ENCODE results near the gene PTGES3.
"Not testable (repeated sequence)": the region's sequence is repeated elsewhere in the genome, so short reads cannot be mapped to it uniquely, and the experiment has no call there.

PTGES3 gene

DNA sequence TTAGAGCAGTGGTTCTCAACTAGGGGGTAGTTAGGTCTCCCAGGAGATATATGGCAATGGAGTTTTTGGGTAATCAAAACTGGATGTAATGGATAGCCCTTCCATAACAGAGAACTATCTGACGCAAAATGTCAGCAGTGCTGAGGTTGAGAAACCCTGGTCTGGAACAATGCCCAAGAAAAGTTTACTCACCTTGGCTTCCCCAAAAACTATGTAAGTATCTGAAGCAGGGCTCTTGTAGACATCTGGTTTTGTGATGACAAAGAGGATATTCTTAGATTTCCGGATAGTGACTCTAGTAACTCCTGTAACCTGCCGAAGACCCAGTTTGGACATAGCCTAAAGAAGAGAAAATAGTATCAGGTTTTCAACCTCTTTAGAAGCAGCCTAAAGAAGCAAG lies 25.3 kb upstream of the PTGES3 start:
- FAIRE-seq, result no peak
- no peak for DNase-seq (ENCODE audit: insufficient read length, low spot score)

DNA sequence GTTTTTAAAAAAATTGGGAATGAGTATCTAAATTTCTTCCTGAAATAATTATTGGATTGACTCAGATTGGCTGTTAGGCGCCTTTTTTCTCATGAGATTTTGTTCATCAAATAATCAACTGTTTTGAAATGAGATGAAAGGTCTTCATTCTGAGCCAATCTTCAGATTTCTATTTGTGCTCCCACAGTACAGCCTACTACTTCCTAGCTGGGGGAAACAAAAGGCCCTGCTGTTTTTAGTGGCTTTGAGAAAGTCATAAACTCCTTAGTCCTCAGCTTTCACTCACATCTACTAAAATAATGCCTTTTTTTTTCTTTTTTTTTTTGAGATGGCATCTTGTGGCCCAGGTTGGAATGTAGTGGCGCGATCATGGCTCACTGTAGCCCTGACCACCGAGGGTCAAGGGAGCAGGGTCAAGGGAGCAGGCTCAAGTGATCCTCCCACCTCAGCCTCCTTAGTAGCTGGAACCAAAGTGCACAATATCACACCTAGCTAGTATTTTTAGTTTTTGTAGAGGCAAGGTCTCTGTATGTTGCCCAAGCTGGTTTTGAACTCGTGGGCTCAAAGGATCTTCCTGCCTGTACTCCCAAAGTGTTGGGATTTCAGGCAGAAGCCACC lies 21.8 kb upstream of the PTGES3 start:
- DNase-seq (ENCODE audit: insufficient read length, low spot score), result no peak
- FAIRE-seq, result no peak

DNA sequence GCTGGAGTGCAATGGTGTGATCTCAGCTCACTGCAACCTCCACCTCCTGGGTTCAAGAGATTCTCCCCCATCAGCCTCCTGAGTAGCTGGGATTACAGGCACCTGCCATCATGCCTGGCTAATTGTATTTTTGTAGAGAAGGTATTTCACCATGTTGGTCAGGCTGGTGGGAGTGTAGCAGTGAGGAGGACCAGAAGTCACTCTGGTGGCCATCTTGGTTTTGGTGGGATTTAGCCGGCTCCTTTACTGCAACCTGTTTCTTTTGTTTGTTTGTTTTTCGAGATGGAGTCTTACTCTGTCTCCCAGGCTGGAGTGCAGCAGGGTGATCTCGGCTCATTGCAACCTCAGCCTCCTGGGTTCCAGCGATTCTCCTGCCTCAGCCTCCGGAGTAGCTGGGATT lies 16.4 kb upstream of the PTGES3 start:
- not testable (repeated sequence) for FAIRE-seq; DNase-seq (ENCODE audit: insufficient read length, low spot score)

- DNase-seq (ENCODE audit: insufficient read length, low spot score), result no peak
- FAIRE-seq, result no peak
Measured at GRCh38 chr12:56699020-56699661, 11.1 kb upstream of the PTGES3 start.

DNA sequence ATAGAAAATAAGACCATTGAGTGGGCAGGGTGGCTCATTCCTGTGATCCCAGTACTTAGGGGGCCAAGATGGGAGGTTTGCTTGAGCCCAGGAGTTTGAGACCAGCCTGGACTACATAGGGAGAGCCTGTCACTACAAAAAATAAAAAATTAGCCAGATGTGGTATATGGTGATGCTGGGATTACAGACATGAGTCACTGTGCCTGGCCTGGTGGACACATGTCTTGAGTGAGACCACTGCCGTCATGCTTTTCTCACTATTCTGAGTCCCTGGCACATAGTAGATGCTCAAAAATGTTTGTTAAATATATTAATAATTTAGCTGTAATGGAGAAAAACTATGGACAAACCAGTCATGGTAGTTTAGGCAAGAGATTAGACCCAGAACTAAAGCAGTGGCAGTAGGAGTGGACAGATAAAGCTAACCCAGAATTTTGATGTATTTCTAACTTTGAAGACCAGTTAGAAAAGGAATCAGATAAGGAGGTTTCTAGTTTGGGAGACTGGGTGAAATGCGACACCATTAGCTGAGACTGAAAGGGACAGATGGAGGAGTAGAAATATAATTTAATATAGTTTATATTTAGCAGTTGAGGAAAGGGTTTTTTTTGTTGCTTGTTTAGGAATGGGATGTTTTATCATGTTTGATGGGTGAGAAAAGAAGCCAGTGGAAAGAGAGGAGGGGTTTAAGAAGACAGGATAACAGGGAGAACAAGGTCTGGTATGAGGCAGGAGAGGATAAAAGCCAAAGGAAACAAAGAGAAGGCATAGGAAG lies 7.4 kb upstream of the PTGES3 start:
- DNase-seq (ENCODE audit: insufficient read length, low spot score), result no peak
- no peak for FAIRE-seq

DNA sequence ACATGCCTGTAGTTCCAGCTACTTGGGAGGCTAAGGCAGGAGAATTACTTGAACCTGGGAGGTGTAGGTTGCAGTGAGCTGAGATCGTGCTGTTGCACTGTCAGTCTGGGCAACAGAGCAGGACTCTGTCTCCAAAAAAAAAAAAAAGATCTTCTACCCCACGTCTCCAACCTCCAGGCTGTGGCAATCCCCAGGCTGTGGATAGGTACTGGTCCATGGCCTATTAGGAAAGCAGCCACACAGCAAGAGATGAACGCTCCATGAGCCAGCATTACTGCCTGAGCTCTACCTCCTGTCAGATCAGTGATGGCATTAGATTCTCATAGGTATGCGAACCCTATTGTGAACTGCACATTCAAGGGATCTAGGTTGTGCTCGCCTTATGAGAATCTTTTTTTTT lies 6.1 kb upstream of the PTGES3 start:
- FAIRE-seq (no peak), DNase-seq (ENCODE audit: insufficient read length, low spot score) (no peak)

DNA sequence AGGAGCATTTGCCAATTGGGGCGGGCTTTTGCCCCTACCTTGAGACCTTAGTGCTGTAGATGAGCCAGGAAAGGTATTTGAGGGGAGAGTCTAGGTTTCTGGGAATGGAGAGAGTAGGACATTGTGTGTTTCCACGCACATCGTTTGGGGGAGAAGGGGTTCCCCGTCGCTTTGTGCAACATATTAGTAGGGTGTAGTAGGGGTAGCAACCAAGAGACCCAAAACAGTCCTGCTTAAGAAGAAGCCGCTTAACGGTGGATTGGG lies 694 bp upstream of the PTGES3 start:
- DNase-seq (ENCODE audit: insufficient read length, low spot score) (peak; percentile 41), FAIRE-seq (no peak)

GRCh38 chr12:56687223-56688128 lies 608 bp downstream of the PTGES3 start:
- peak; percentile 24 for DNase-seq (ENCODE audit: insufficient read length, low spot score)
- no peak for FAIRE-seq

GRCh38 chr12:56684745-56685359 lies 3.2 kb downstream of the PTGES3 start:
- DNase-seq (ENCODE audit: insufficient read length, low spot score), result no peak

DNA sequence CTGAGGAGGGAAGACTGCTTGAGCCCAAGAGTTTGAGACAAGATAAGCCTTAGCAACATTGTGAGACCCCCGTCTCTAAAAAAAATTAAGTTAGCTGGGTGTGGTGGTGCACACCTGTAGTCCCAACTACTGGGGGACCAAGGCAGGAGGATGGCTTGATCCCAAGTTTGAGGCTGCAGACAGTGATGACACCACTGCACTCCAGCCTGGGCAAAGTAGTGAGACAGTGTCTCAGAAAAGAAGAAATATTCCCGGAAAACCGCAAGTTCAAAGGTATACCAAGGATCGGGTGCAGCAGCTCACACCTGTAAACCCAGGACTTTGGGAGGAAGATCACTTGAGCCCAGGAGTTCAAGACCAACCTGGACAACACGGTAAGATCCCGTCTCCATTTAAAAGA lies 5.8 kb downstream of the PTGES3 start:
- FAIRE-seq, result no peak

More at GRCh38 chr12:56684745-56685359, 3.2 kb downstream of the PTGES3 start:
- no peak for FAIRE-seq

GRCh38 chr12:56679883-56680575 lies 8.1 kb downstream of the PTGES3 start:
- no peak for FAIRE-seq

More for the DNA sequence above, 5.8 kb downstream of the PTGES3 start:
- no peak for DNase-seq (ENCODE audit: insufficient read length, low spot score)

GRCh38 chr12:56678852-56679251 lies 9.2 kb downstream of the PTGES3 start:
- DNase-seq (ENCODE audit: insufficient read length, low spot score) (no peak), FAIRE-seq (no peak)

More at GRCh38 chr12:56679883-56680575, 8.1 kb downstream of the PTGES3 start:
- no peak for DNase-seq (ENCODE audit: insufficient read length, low spot score)

- DNase-seq (ENCODE audit: insufficient read length, low spot score), result no peak
- no peak for FAIRE-seq
Measured at GRCh38 chr12:56677680-56678079, 10.4 kb downstream of the PTGES3 start.

- DNase-seq (ENCODE audit: insufficient read length, low spot score) (no peak), FAIRE-seq (no peak)
Measured at GRCh38 chr12:56676851-56677580, 11.1 kb downstream of the PTGES3 start.

DNA sequence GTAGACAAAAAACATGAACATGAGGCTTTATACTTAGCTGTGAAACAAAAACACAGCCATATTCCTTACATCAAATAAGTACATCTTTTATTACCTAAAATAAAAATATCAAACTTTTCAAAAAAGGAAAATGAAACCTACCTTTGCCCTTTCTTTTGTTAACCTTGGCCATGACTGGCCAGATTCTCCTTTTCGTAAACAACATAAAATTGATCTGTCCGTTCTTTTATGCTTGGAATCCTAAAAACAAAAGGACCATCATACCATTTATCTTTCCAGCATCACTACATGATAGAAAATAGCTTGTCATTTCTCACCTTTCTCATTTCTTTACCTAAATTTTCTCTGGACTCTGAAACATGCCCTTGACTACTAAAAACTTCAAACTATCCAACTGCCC lies 16.5 kb downstream of the PTGES3 start:
- FAIRE-seq, result no peak
- DNase-seq (ENCODE audit: insufficient read length, low spot score), result no peak

DNA sequence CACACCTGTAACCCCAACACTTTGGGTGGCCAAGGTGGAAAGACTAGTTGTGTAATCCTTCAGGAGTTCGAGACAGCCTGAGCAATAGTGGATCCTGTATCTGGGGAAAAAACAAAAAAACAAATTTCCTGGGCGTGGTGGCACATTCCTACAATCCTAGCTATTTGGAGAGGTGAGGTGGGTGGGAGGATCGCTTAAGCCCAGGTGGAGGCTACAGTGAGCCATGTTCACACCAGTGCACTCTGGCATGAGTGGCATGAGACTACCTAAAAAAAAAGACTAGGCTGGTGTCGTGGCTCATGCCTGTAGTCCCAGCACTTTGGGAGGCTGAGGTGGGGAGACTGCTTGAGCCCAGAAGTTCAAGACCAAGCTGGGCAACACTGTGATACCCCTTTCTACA lies 17.2 kb downstream of the PTGES3 start:
- no peak for DNase-seq (ENCODE audit: insufficient read length, low spot score)
- FAIRE-seq, result no peak

DNA sequence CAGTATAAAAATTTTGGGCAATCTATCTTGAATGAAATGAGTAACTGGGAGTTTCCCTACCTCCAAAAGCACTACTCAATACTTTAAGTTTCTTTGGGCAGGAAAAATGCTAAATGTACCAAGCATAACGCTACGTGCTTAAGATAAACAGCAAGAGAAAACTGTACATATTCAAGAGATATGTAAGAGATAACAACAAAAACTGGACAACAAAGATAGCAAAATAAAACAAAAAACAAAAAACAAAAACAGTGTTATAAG lies 20.0 kb downstream of the PTGES3 start:
- DNase-seq (ENCODE audit: insufficient read length, low spot score) (no peak), FAIRE-seq (no peak)

- FAIRE-seq (no peak), DNase-seq (ENCODE audit: insufficient read length, low spot score) (no peak)
Measured at GRCh38 chr12:56661979-56662638, 26.0 kb downstream of the PTGES3 start.

GRCh38 chr12:56661560-56661959 lies 26.5 kb downstream of the PTGES3 start:
- FAIRE-seq (no peak), DNase-seq (ENCODE audit: insufficient read length, low spot score) (no peak)

Data from HTR-8/SVneo (cell line).